IMR-90 (cell line): ENCODE results near the gene TLX1. TPM values are rescaled to one million over a fixed set of nuclear protein-coding genes. Genes with fewer than 3 reads are reported as not detected.

Experiments used
- ATAC-seq: fragments of 200-7000 bp; cut with Tn5 transposase; 2 replicates; pipeline ENCODE4 v1.9.1; 2020; ENCODE audit warnings: low read depth, mild to moderate bottlenecking, moderate library complexity
- BruUV-seq: library from RNA; stranded (reverse); fragments of 400-500 nt; replicated peaks from 2 replicates; lab custom pipeline; 2021; lab: Mats Ljungman, UMichigan
- CTCF ChIA-PET: fragments of 300-600 bp; formaldehyde crosslinking; extraction: SDS; loops from one replicate; lab custom pipeline; 2021; ENCODE audit warnings: antibody characterized with exemption; lab: Yijun Ruan, JAX
- POLR2A ChIA-PET: fragments of 300-600 bp; sonication (Branson Sonifier 250); formaldehyde crosslinking; loops from one replicate; lab custom pipeline; 2022; ENCODE audit warnings: antibody characterized with exemption; ENCODE audit not compliant: unreplicated experiment; lab: Charles Lee
- DNase-seq: peaks from one replicate; pipeline ENCODE4 v3.0.0; 2013
- H2AFZ ChIP-seq: replicated peaks from 2 replicates; pipeline ENCODE3; 2013; ENCODE audit warnings: low read length, mild to moderate bottlenecking; ENCODE audit not compliant: poor library complexity
- H2AK5ac ChIP-seq: 2 replicates; pipeline ENCODE4 v1.6.1; 2013; ENCODE audit warnings: low read depth, low read length, inconsistent platforms
- H2AK9ac ChIP-seq: replicated peaks from 2 replicates; pipeline ENCODE3; 2013; ENCODE audit warnings: mild to moderate bottlenecking, low read depth, low read length, moderate library complexity; ENCODE audit not compliant: poor library complexity
- H2BK120ac ChIP-seq: 2 replicates; pipeline ENCODE4 v1.6.1; 2013; ENCODE audit warnings: low read depth, low read length, inconsistent platforms
- H2BK15ac ChIP-seq: 3 replicates; pipeline ENCODE4 v1.6.1; 2013; ENCODE audit warnings: low read depth, low read length, inconsistent platforms
- H2BK20ac ChIP-seq: 2 replicates; pipeline ENCODE4 v1.6.1; 2013; ENCODE audit warnings: low read depth, mild to moderate bottlenecking, inconsistent platforms, low read length, moderate library complexity
- H2BK5ac ChIP-seq: 2 replicates; pipeline ENCODE4 v1.6.1; 2013; ENCODE audit warnings: mild to moderate bottlenecking, low read depth, low read length, inconsistent platforms; ENCODE audit not compliant: poor library complexity, severe bottlenecking
- H3K14ac ChIP-seq: replicated peaks from 2 replicates; pipeline ENCODE4 v1.6.1; 2013; ENCODE audit warnings: low read depth, low read length, inconsistent platforms
- H3K18ac ChIP-seq: 2 replicates; pipeline ENCODE4 v1.6.1; 2013; ENCODE audit warnings: low read depth, low read length, control low read depth
- H3K23ac ChIP-seq: 2 replicates; pipeline ENCODE4 v1.6.1; 2013; ENCODE audit warnings: low read depth, low read length, inconsistent platforms
- H3K27ac ChIP-seq: 2 replicates; pipeline ENCODE4 v1.5.1; 2013; ENCODE audit warnings: mild to moderate bottlenecking, control low read depth, low read length; ENCODE audit not compliant: insufficient read depth
- H3K27me3 ChIP-seq: 2 replicates; pipeline ENCODE4 v1.6.1; 2013; ENCODE audit warnings: low read length; ENCODE audit not compliant: control insufficient read depth, insufficient read depth
- H3K36me3 ChIP-seq: 2 replicates; pipeline ENCODE4 v1.6.1; 2013; ENCODE audit warnings: low read length, mixed read lengths; ENCODE audit not compliant: control insufficient read depth, insufficient read depth
- H3K4ac ChIP-seq: 2 replicates; pipeline ENCODE4 v1.6.1; 2013; ENCODE audit warnings: low read depth, low read length, inconsistent platforms
- H3K4me1 ChIP-seq: 2 replicates; pipeline ENCODE4 v1.6.1; 2013; ENCODE audit warnings: low read length, mixed read lengths; ENCODE audit not compliant: control insufficient read depth, insufficient read depth
- H3K4me2 ChIP-seq: 2 replicates; pipeline ENCODE4 v1.6.1; 2013; ENCODE audit warnings: low read depth, mild to moderate bottlenecking, control low read depth, low read length, moderate library complexity
- H3K4me3 ChIP-seq: 2 replicates; pipeline ENCODE4 v1.5.1; 2013; ENCODE audit warnings: low read depth, mild to moderate bottlenecking, control low read depth, low read length, moderate library complexity; ENCODE audit not compliant: insufficient read depth
- H3K56ac ChIP-seq: 2 replicates; pipeline ENCODE4 v1.6.1; 2013; ENCODE audit warnings: low read length, inconsistent platforms; ENCODE audit not compliant: insufficient read depth; ENCODE audit errors: extremely low read depth
- H3K79me1 ChIP-seq, 2 experiments: 2 replicates each; pipeline ENCODE4 v1.6.1; 2013; ENCODE audit warnings: low read length in 2 of 2, inconsistent platforms in 1 of 2, low read depth in 1 of 2
- H3K9ac ChIP-seq: 2 replicates; pipeline ENCODE4 v1.6.1; 2013; ENCODE audit warnings: low read depth, low read length, control low read depth
- H3K9me1 ChIP-seq: 2 replicates; pipeline ENCODE4 v1.6.1; 2013; ENCODE audit warnings: low read length, inconsistent platforms; ENCODE audit not compliant: insufficient read depth
- H3K9me3 ChIP-seq: 2 replicates; pipeline ENCODE4 v1.6.1; 2013; ENCODE audit warnings: low read length; ENCODE audit not compliant: control insufficient read depth, insufficient read depth
- H4K20me1 ChIP-seq: 2 replicates; pipeline ENCODE4 v1.6.1; 2013; ENCODE audit warnings: low read length, inconsistent platforms; ENCODE audit not compliant: insufficient read depth
- H4K5ac ChIP-seq: 2 replicates; pipeline ENCODE4 v1.6.1; 2013; ENCODE audit warnings: mild to moderate bottlenecking, low read depth, low read length, control low read depth
- H4K8ac ChIP-seq, 2 experiments: 2 replicates each; pipeline ENCODE4 v1.6.1; 2013; ENCODE audit warnings: low read depth in 2 of 2, low read length in 2 of 2, control low read depth in 1 of 2, inconsistent platforms in 1 of 2
- H4K91ac ChIP-seq: 2 replicates; pipeline ENCODE4 v1.6.1; 2013; ENCODE audit warnings: low read depth, low read length, inconsistent platforms; ENCODE audit not compliant: insufficient read depth
- CHD1 ChIP-seq: IDR thresholded peaks from 2 replicates; pipeline ENCODE4 v1.6.1; 2012; ENCODE audit warnings: low read depth, low read length, improper control_type of control experiment
- ELK1 ChIP-seq: fragments of 150-350 bp; IDR thresholded peaks from 2 replicates; pipeline ENCODE4 v1.6.1; 2016; ENCODE audit warnings: low read depth, mild to moderate bottlenecking, low read length, moderate library complexity, borderline replicate concordance
- MAFK ChIP-seq: IDR thresholded peaks from 2 replicates; pipeline ENCODE4 v1.6.1; 2012; ENCODE audit warnings: low read depth, low read length, improper control_type of control experiment
- NFE2L2 ChIP-seq: fragments of 150-350 bp; IDR thresholded peaks from 2 replicates; pipeline ENCODE4 v1.6.1; 2016; ENCODE audit warnings: low read depth, mild to moderate bottlenecking, low read length
- WGBS, 2 experiments: methylation state at CpG; one replicate each; pipeline versions ENCODE4 v1.1.5 to v1.1.7; 2013; ENCODE audit warnings: missing lambda C conversion rate in 2 of 2; ENCODE audit not compliant: insufficient read length in 1 of 2; ENCODE audit errors: extremely low coverage in 2 of 2; 5-methylcytosine and 5-hydroxymethylcytosine counted together
- dilution Hi-C: fragments of 300-500 bp; cut with HindIII; formaldehyde crosslinking; loops from one replicate; pipeline ENCODE4 v1.14.3; 2018; ENCODE audit warnings: low sequenced_read_pairs; ENCODE audit not compliant: unreplicated experiment
- in situ Hi-C: fragments of 300-500 bp; cut with MboI; formaldehyde crosslinking; loops from 3 replicates; pipeline ENCODE4 v1.14.3; 2019; ENCODE audit warnings: low sequenced_read_pairs, inconsistent platforms, mixed read lengths
- intact Hi-C: fragments of 100-400 bp; cut with micrococcal nuclease; formaldehyde crosslinking; loops from 2 replicates; pipeline ENCODE4 v1.10.0; 2022
- polyA plus RNA-seq, 3 experiments: library from polyadenylated mRNA; depleted of rRNA; stranded (reverse); fragments of >200 nt; gene quantifications; 2 replicates each; pipeline ENCODE4 v1.2.3, GENCODE V29; 2012; ENCODE audit warnings: low replicate concordance in 1 of 3
- total RNA-seq: library from RNA; depleted of rRNA; stranded (reverse); fragments of >200 nt; gene quantifications from 2 replicates; pipeline ENCODE4 v1.2.3, GENCODE V29; 2012

TLX1 gene
- total and polyA plus RNA-seq, 2 of the 4 experiments (the other 2 are of a cell fraction), result not detected

- Histone ChIP-seq H3K9me1 (no peaks in the 10 kb centered on the region), H3K4ac (no peak overlapping the region), H3K4me1 (no peaks in the 10 kb centered on the region), H3K9me3 (no peaks in the 10 kb centered on the region), H2BK20ac (no peak overlapping the region), H3K27ac (no peak overlapping the region), H2AK5ac (no peak overlapping the region), H4K8ac (no peak overlapping the region), H3K79me1 (no peaks in the 10 kb centered on the region), H3K36me3 (no peaks in the 10 kb centered on the region), H3K9ac (no peak overlapping the region), H3K4me3 (no peak overlapping the region), H4K91ac (no peak overlapping the region), H2BK15ac (no peak overlapping the region), H2BK120ac (no peak overlapping the region), H4K20me1 (no peaks in the 10 kb centered on the region), H3K23ac (no peak overlapping the region), H3K14ac (no peak overlapping the region), H3K18ac (no peak overlapping the region), H2AK9ac (no peak overlapping the region), H3K4me2 (no peak overlapping the region), H3K56ac (no peak overlapping the region), H2AFZ (no peak overlapping the region), H2BK5ac (no peak overlapping the region), H4K5ac (no peak overlapping the region), H3K27me3 (peaks cover 26% of the 10 kb centered on the region)
- no CpG with 5 or more reads among the region's 2 CpGs for WGBS, 2 experiments
- TF ChIP-seq ELK1, result no peak
- TF ChIP-seq CHD1, result no peak
- no peak for TF ChIP-seq NFE2L2
- no peak for TF ChIP-seq MAFK
- in situ Hi-C loops (no loop called here), intact Hi-C loops (no loop called here), dilution Hi-C loops (no loop called here)
- BruUV-seq, result no TSS peak
- ATAC-seq, result no peak
- POLR2A ChIA-PET, result no interaction called here
- DNase-seq, result no peak
- CTCF ChIA-PET, result no interaction called here
Measured at GRCh38 chr10:101166430-101166829, 35.3 kb downstream of the TLX1 start.
